ENCODE data around the gene ADAMTS17. TPM values are rescaled to one million over a fixed set of nuclear protein-coding genes. Genes with fewer than 3 reads are reported as not detected.

Gene ADAMTS17
- total RNA-seq (5.9 TPM), polyA plus RNA-seq (ENCODE audit: insufficient read depth in 1 of 8, insufficient read length in 8 of 8, low replicate concordance in 1 of 8) (1 to 10 TPM; 3.1 to 8.2 (median 5.1) TPM)
- long read RNA-seq, donor 1, result 0 reads
- long read RNA-seq, donor 2, result 0 reads
- long read RNA-seq, donor 3, result 0 reads
- long read RNA-seq, donor 4, result 0 reads
- long read RNA-seq, donor 5, result 0 reads
- long read RNA-seq, donor 6, result 0 reads
- long read RNA-seq, donor 7, result 0 reads
- long read RNA-seq, donor 8, result 0 reads
- long read RNA-seq, donor 9, result 0 reads
- long read RNA-seq, donor 10, result 0 reads
- long read RNA-seq, donor 11, result 0 reads

- DNase-seq, result peak; percentile 99
- H3K4me3 ChIP-seq (ENCODE audit: low read length), result peak within 1 kb of the TSS; percentile 62
- H3K36me3 ChIP-seq (ENCODE audit: control insufficient read depth, insufficient read depth, low read length), result no peaks in the 10 kb centered on the region
- H3K27ac ChIP-seq (ENCODE audit: low read length), result peak within 1 kb of the TSS; percentile 72
- peaks cover 27% of the 10 kb centered on the region for H3K27me3 ChIP-seq (ENCODE audit: control insufficient read depth, insufficient read depth, low read length)
- WGBS (ENCODE audit: insufficient coverage), result 2% methylated on average over 47 of the region's 59 CpGs
- H3K9me3 ChIP-seq (replicated peaks; ENCODE audit: control insufficient read depth, low read depth, low read length), result no peaks in the 10 kb centered on the region
- peaks cover 14% of the 10 kb centered on the region for H3K4me1 ChIP-seq (ENCODE audit: control insufficient read depth, insufficient read depth, low read length)
Measured at GRCh38 chr15:100341750-100342560, at the start of gene ADAMTS17. ADAMTS17 (minus strand) TSS chr15:100341975; CDS start chr15:100341899, 76 bp downstream.

- H3K27me3 ChIP-seq (ENCODE audit: control insufficient read depth, insufficient read depth, low read length), result no peaks in the 10 kb centered on the region
- H3K4me3 ChIP-seq (ENCODE audit: low read length), result no peak overlapping the region
- H3K27ac ChIP-seq (ENCODE audit: low read length), result no peak overlapping the region
- no CpG with 5 or more reads among the region's 3 CpGs for WGBS (ENCODE audit: insufficient coverage)
- DNase-seq, result no peak
- peaks cover 48% of the 10 kb centered on the region for H3K9me3 ChIP-seq (replicated peaks; ENCODE audit: control insufficient read depth, low read depth, low read length)
- no peaks in the 10 kb centered on the region for H3K4me1 ChIP-seq (ENCODE audit: control insufficient read depth, insufficient read depth, low read length)
- no peaks in the 10 kb centered on the region for H3K36me3 ChIP-seq (ENCODE audit: control insufficient read depth, insufficient read depth, low read length)
Measured at GRCh38 chr15:100385300-100386050, 43.7 kb upstream of the ADAMTS17 start.

- no peaks in the 10 kb centered on the region for H3K36me3 ChIP-seq (ENCODE audit: control insufficient read depth, insufficient read depth, low read length)
- H3K4me3 ChIP-seq (ENCODE audit: low read length), result no peak overlapping the region
- H3K9me3 ChIP-seq (replicated peaks; ENCODE audit: control insufficient read depth, low read depth, low read length), result peaks cover 50% of the 10 kb centered on the region
- no peak overlapping the region for H3K27ac ChIP-seq (ENCODE audit: low read length)
- H3K4me1 ChIP-seq (ENCODE audit: control insufficient read depth, insufficient read depth, low read length), result no peaks in the 10 kb centered on the region
- DNase-seq, result no peak
- 77% methylated on average over 10 of the region's 10 CpGs for WGBS (ENCODE audit: insufficient coverage)
- no peaks in the 10 kb centered on the region for H3K27me3 ChIP-seq (ENCODE audit: control insufficient read depth, insufficient read depth, low read length)
Measured at GRCh38 chr15:100384108-100384410, 42.3 kb upstream of the ADAMTS17 start.

- WGBS (ENCODE audit: insufficient coverage), result 26% methylated on average over 3 of the region's 3 CpGs
Measured at GRCh38 chr15:100383302-100384107, 41.7 kb upstream of the ADAMTS17 start.

GRCh38 chr15:100373942-100374341 lies 32.2 kb upstream of the ADAMTS17 start:
- WGBS (ENCODE audit: insufficient coverage), result 26% methylated on average over 4 of the region's 8 CpGs
- no peaks in the 10 kb centered on the region for H3K36me3 ChIP-seq (ENCODE audit: control insufficient read depth, insufficient read depth, low read length)
- DNase-seq, result peak; percentile 13
- H3K9me3 ChIP-seq (replicated peaks; ENCODE audit: control insufficient read depth, low read depth, low read length), result peaks cover 5% of the 10 kb centered on the region
- H3K4me3 ChIP-seq (ENCODE audit: low read length), result no peak overlapping the region
- H3K4me1 ChIP-seq (ENCODE audit: control insufficient read depth, insufficient read depth, low read length), result peaks cover 4% of the 10 kb centered on the region
- no peak overlapping the region for H3K27ac ChIP-seq (ENCODE audit: low read length)
- peaks cover 14% of the 10 kb centered on the region for H3K27me3 ChIP-seq (ENCODE audit: control insufficient read depth, insufficient read depth, low read length)

More at GRCh38 chr15:100383302-100384107, 41.7 kb upstream of the ADAMTS17 start:
- H3K4me3 ChIP-seq (ENCODE audit: low read length), result no peak overlapping the region
- H3K27me3 ChIP-seq (ENCODE audit: control insufficient read depth, insufficient read depth, low read length), result no peaks in the 10 kb centered on the region
- DNase-seq, result peak; percentile 9
- H3K27ac ChIP-seq (ENCODE audit: low read length), result no peak overlapping the region
- no peaks in the 10 kb centered on the region for H3K4me1 ChIP-seq (ENCODE audit: control insufficient read depth, insufficient read depth, low read length)
- H3K9me3 ChIP-seq (replicated peaks; ENCODE audit: control insufficient read depth, low read depth, low read length), result peaks cover 50% of the 10 kb centered on the region
- no peaks in the 10 kb centered on the region for H3K36me3 ChIP-seq (ENCODE audit: control insufficient read depth, insufficient read depth, low read length)

- H3K27me3 ChIP-seq (ENCODE audit: control insufficient read depth, insufficient read depth, low read length), result peaks cover 14% of the 10 kb centered on the region
Measured at GRCh38 chr15:100373120-100373896, 31.5 kb upstream of the ADAMTS17 start.

GRCh38 chr15:100372739-100373119 lies 31.0 kb upstream of the ADAMTS17 start:
- peak overlapping the region; percentile 43 for H3K4me3 ChIP-seq (ENCODE audit: low read length)
- WGBS (ENCODE audit: insufficient coverage), result 12% methylated on average over 8 of the region's 9 CpGs
- H3K36me3 ChIP-seq (ENCODE audit: control insufficient read depth, insufficient read depth, low read length), result no peaks in the 10 kb centered on the region
- no peak overlapping the region for H3K27ac ChIP-seq (ENCODE audit: low read length)
- peaks cover 4% of the 10 kb centered on the region for H3K4me1 ChIP-seq (ENCODE audit: control insufficient read depth, insufficient read depth, low read length)
- H3K9me3 ChIP-seq (replicated peaks; ENCODE audit: control insufficient read depth, low read depth, low read length), result peaks cover 5% of the 10 kb centered on the region
- peaks cover 14% of the 10 kb centered on the region for H3K27me3 ChIP-seq (ENCODE audit: control insufficient read depth, insufficient read depth, low read length)
- peak; percentile 56 for DNase-seq

More at GRCh38 chr15:100373120-100373896, 31.5 kb upstream of the ADAMTS17 start:
- peaks cover 4% of the 10 kb centered on the region for H3K4me1 ChIP-seq (ENCODE audit: control insufficient read depth, insufficient read depth, low read length)
- no peak overlapping the region for H3K27ac ChIP-seq (ENCODE audit: low read length)
- H3K4me3 ChIP-seq (ENCODE audit: low read length), result peak overlapping the region; percentile 43
- peaks cover 5% of the 10 kb centered on the region for H3K9me3 ChIP-seq (replicated peaks; ENCODE audit: control insufficient read depth, low read depth, low read length)
- peak; percentile 26 for DNase-seq
- H3K36me3 ChIP-seq (ENCODE audit: control insufficient read depth, insufficient read depth, low read length), result no peaks in the 10 kb centered on the region
- under 1% methylated on average over 71 of the region's 82 CpGs for WGBS (ENCODE audit: insufficient coverage)

GRCh38 chr15:100355342-100355741 lies 13.6 kb upstream of the ADAMTS17 start:
- H3K4me3 ChIP-seq (ENCODE audit: low read length), result no peak overlapping the region
- no peaks in the 10 kb centered on the region for H3K9me3 ChIP-seq (replicated peaks; ENCODE audit: control insufficient read depth, low read depth, low read length)
- 74% methylated on average over 2 of the region's 2 CpGs for WGBS (ENCODE audit: insufficient coverage)
- H3K27ac ChIP-seq (ENCODE audit: low read length), result no peak overlapping the region
- H3K4me1 ChIP-seq (ENCODE audit: control insufficient read depth, insufficient read depth, low read length), result peaks cover 2% of the 10 kb centered on the region
- peaks cover 2% of the 10 kb centered on the region for H3K27me3 ChIP-seq (ENCODE audit: control insufficient read depth, insufficient read depth, low read length)
- no peak for DNase-seq
- no peaks in the 10 kb centered on the region for H3K36me3 ChIP-seq (ENCODE audit: control insufficient read depth, insufficient read depth, low read length)

GRCh38 chr15:100353449-100353848 lies 11.7 kb upstream of the ADAMTS17 start:
- H3K27ac ChIP-seq (ENCODE audit: low read length), result no peak overlapping the region
- H3K27me3 ChIP-seq (ENCODE audit: control insufficient read depth, insufficient read depth, low read length), result peaks cover 2% of the 10 kb centered on the region
- H3K36me3 ChIP-seq (ENCODE audit: control insufficient read depth, insufficient read depth, low read length), result no peaks in the 10 kb centered on the region
- WGBS (ENCODE audit: insufficient coverage), result 83% methylated on average over 1 of the region's 3 CpGs
- H3K9me3 ChIP-seq (replicated peaks; ENCODE audit: control insufficient read depth, low read depth, low read length), result no peaks in the 10 kb centered on the region
- no peak overlapping the region for H3K4me3 ChIP-seq (ENCODE audit: low read length)
- H3K4me1 ChIP-seq (ENCODE audit: control insufficient read depth, insufficient read depth, low read length), result peaks cover 11% of the 10 kb centered on the region
- no peak for DNase-seq
